ENCODE results near the gene CEACAM19. TPM values are rescaled to one million over a fixed set of nuclear protein-coding genes. Genes with fewer than 3 reads are reported as not detected.

The CEACAM19 gene
- total and polyA plus RNA-seq, 2 donors from 2014 or later: 5.1 to 5.5 TPM

DNA sequence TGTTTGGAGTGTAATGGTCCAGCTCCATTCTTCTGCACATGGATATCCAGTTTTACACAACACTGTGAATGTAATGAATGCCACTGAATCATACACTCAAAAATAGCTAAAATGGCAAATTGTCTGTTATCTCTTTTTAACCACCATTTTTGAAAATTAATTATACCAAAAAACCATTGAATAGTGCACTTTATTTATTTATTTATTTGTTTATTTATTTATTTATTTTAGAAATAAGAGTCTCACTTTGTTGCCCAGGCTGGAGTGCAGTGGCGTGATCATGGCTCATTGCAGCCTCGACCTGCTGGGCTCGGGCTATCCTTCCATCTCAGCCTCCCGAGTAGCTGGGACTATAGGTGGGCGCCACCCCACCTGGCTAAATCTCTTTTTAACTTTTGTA lies 7.3 kb upstream of the CEACAM19 start:
- intact Hi-C loops (cut with DNase I): no loop called here
- FAIRE-seq: no peak
- no peak overlapping the region for H3K9ac ChIP-seq (ENCODE audit: low read length in 3 of 3)
- H3K36me3 ChIP-seq (ENCODE audit: control insufficient read depth in 2 of 3, insufficient read depth in 3 of 3, low read length in 3 of 3): peaks cover 9 to 24% (median 16%) of the 10 kb centered on the region in 3 donors
- H3K4me1 ChIP-seq (ENCODE audit: control insufficient read depth in 2 of 3, insufficient read depth in 2 of 3, low read depth in 1 of 3, low read length in 3 of 3): peaks cover 0 to 6% (median 0%) of the 10 kb centered on the region in 3 donors
- H3K4me3 ChIP-seq (ENCODE audit: low read length in 3 of 3): no peak overlapping the region
- H3K27me3 ChIP-seq (ENCODE audit: control insufficient read depth, insufficient read depth, low read length): no peaks in the 10 kb centered on the region
- no peak for TF ChIP-seq CTCF (IDR thresholded peaks at IDR 0.05; ENCODE audit: borderline replicate concordance, extremely low read depth, insufficient read depth)
- H3K27ac ChIP-seq (ENCODE audit: low read depth in 2 of 2, low read length in 2 of 2): no peak overlapping the region
- DNase-seq: no peak
- no peaks in the 10 kb centered on the region for H3K9me3 ChIP-seq (ENCODE audit: control insufficient read depth in 2 of 3, insufficient read depth in 1 of 3, low read length in 3 of 3)

DNA sequence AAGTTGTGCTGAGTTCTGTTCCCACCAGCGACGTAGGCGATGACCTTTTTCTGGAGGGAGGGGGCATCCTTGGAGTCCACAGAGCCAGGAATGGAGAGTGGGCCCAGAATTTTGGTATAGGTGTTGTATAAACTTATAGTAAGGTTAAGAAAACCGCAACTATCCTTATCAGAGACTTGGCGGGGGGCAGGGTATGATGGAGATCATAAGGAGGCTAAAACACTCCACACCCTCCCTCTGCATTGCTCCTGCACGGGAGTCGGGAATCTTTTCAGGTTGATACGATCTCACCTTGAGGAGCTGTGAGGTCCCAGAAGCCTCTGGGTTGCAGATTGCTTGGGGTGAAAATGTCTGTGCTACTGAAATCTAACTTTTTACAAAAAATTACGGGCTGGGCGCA lies 6.3 kb upstream of the CEACAM19 start:
- H3K9ac ChIP-seq (ENCODE audit: low read length in 3 of 3): no peak overlapping the region
- no peak overlapping the region for H3K27ac ChIP-seq (ENCODE audit: low read depth in 2 of 2, low read length in 2 of 2)
- no peaks in the 10 kb centered on the region for H3K27me3 ChIP-seq (ENCODE audit: control insufficient read depth, insufficient read depth, low read length)
- peaks cover 6 to 17% (median 12%) of the 10 kb centered on the region in 3 donors for H3K36me3 ChIP-seq (ENCODE audit: control insufficient read depth in 2 of 3, insufficient read depth in 3 of 3, low read length in 3 of 3)
- intact Hi-C loops (cut with DNase I): no loop called here
- no peak for TF ChIP-seq CTCF (IDR thresholded peaks at IDR 0.05; ENCODE audit: borderline replicate concordance, extremely low read depth, insufficient read depth)
- H3K9me3 ChIP-seq (ENCODE audit: control insufficient read depth in 2 of 3, insufficient read depth in 1 of 3, low read length in 3 of 3): no peaks in the 10 kb centered on the region
- no peak overlapping the region for H3K4me3 ChIP-seq (ENCODE audit: low read length in 3 of 3)
- H3K4me1 ChIP-seq (ENCODE audit: control insufficient read depth in 2 of 3, insufficient read depth in 2 of 3, low read depth in 1 of 3, low read length in 3 of 3): peaks cover 0 to 6% (median 0%) of the 10 kb centered on the region in 3 donors
- FAIRE-seq (no peak), DNase-seq (no peak)

DNA sequence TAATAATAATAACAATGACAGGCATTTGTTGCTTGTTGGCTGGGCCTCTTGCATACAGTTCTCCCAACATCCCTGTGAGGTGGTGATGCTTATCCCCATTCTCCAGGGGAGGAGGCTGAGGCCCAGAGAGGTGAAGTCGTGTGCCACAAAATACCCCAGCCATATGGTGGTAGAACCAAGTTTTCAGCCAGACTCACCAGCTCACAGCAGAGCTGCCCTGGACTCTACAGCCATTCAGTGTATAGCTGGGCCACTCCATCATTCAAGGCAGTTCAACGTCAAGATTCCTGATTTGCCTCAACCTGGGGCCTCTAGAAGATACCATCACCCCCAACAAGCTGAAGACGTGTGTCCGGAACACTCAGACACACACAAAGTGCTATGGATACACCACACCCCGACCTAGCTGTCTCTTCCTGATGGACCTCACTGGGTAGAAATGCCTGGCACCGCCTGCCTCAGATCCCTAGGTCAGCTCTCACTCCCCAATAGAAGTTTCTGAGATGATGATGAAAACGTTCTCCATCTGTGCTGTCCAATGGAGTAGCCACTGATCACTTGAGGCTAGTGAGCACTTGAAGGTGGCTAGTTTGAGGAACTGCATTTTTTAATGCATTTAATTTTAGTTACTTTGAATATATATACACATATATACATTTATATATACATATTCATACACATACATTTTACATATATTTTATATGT lies 4.3 kb upstream of the CEACAM19 start:
- no peak for TF ChIP-seq CTCF (IDR thresholded peaks at IDR 0.05; ENCODE audit: borderline replicate concordance, extremely low read depth, insufficient read depth)
- H3K9me3 ChIP-seq (ENCODE audit: control insufficient read depth in 2 of 3, insufficient read depth in 1 of 3, low read length in 3 of 3): no peaks in the 10 kb centered on the region
- no peak for DNase-seq
- no peaks in the 10 kb centered on the region for H3K27me3 ChIP-seq (ENCODE audit: control insufficient read depth, insufficient read depth, low read length)
- intact Hi-C loops (cut with DNase I): no loop called here
- H3K4me1 ChIP-seq (ENCODE audit: control insufficient read depth in 2 of 3, insufficient read depth in 2 of 3, low read depth in 1 of 3, low read length in 3 of 3): peaks cover 0 to 6% (median 0%) of the 10 kb centered on the region in 3 donors
- no peak overlapping the region for H3K27ac ChIP-seq (ENCODE audit: low read depth in 2 of 2, low read length in 2 of 2)
- no peak overlapping the region for H3K4me3 ChIP-seq (ENCODE audit: low read length in 3 of 3)
- peaks cover 0 to 11% (median 7%) of the 10 kb centered on the region in 3 donors for H3K36me3 ChIP-seq (ENCODE audit: control insufficient read depth in 2 of 3, insufficient read depth in 3 of 3, low read length in 3 of 3)
- H3K9ac ChIP-seq (ENCODE audit: low read length in 3 of 3): no peak overlapping the region
- no peak for FAIRE-seq
